ENCODE measurements around the gene DENND2D.

- TF ChIP-seq ZNF350 (tag by site-specific recombination; IDR thresholded peaks at IDR 0.05) (no peak), MEIS1 (CRISPR knock-in tag; IDR thresholded peaks at IDR 0.05; ENCODE audit: borderline replicate concordance) (no peak)
Measured at GRCh38 chr1:111154021-111154999, 46.1 kb downstream of the DENND2D start.
